ENCODE results near the gene CDC27. TPM values are rescaled to one million over a fixed set of nuclear protein-coding genes. Genes with fewer than 3 reads are reported as not detected.

The CDC27 gene
- total RNA-seq, 1 experiment from 2014 or later, result 191 TPM

DNA sequence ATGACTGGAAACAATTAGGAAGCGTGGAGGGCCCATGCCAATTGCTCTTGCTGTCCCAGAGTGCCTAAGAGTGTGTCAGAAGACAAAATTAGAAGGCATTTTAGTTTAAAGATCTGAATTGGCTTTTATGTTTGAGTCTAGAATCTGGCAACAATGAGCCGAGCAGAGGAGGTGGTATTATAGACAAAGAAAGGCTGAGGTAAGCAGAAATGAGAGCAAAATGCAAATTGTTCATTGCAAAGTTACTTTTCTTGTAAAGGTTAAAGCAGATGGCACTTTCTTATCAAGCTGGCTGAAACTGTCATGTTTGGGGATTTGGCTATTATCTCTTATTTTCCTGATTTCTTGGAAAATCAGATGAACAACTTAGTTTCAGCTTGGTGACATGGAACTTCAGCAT lies 23.4 kb upstream of the CDC27 start:
- DNase-seq (ENCODE audit: low read depth, low spot score) (no peak), ATAC-seq (no peak)
- Histone ChIP-seq H3K9ac (ENCODE audit: low read length) (no peak overlapping the region), H3K27me3 (ENCODE audit: insufficient read depth, low read length) (no peaks in the 10 kb centered on the region), H4K20me1 (ENCODE audit: insufficient read depth) (no peaks in the 10 kb centered on the region), H3K9me3 (ENCODE audit: control insufficient read depth in 1 of 2, insufficient read depth in 1 of 2, low read depth in 1 of 2, low read length in 2 of 2) (no peaks in the 10 kb centered on the region), H3K4me2 (ENCODE audit: low read length) (no peak overlapping the region), H3K9me2 (ENCODE audit: insufficient read depth) (no peaks in the 10 kb centered on the region), H3K36me3 (ENCODE audit: control insufficient read depth in 1 of 2, insufficient read depth in 2 of 2, low read length in 2 of 2) (no peaks in the 10 kb centered on the region), H3K27ac (ENCODE audit: low read depth, low read length) (no peak overlapping the region), H3K4me3 (replicated peaks in 1 of 2; ENCODE audit: low read depth in 1 of 2, low read length in 2 of 2) (no peak overlapping the region), H3K79me2 (ENCODE audit: insufficient read depth, low read length) (no peaks in the 10 kb centered on the region), H2AFZ (ENCODE audit: low read depth, low read length, poor library complexity, severe bottlenecking) (no peak overlapping the region), H3K4me1 (ENCODE audit: control insufficient read depth in 1 of 2, insufficient read depth in 2 of 2, low read length in 2 of 2) (no peaks in the 10 kb centered on the region)
- ChIA-PET RAD21 (ENCODE audit: low non-redundant PET in 1 of 2, low total read pairs in 2 of 2, uncharacterized antibody in 2 of 2, unreplicated experiment in 2 of 2) (no interaction called here), CTCF (no interaction called here), POLR2A (no interaction called here)
- intact Hi-C loops (cut with micrococcal nuclease), result no loop called here
- no TSS peak for BruUV-seq (replicated peaks)
- TF ChIP-seq SP1 (IDR thresholded peaks at IDR 0.05; ENCODE audit: low read depth) (no peak), POLR2AphosphoS5 (IDR thresholded peaks at IDR 0.05; ENCODE audit: low read depth, low read length) (no peak), REST (IDR thresholded peaks at IDR 0.05; ENCODE audit: low read depth) (no peak), MAX (IDR thresholded peaks at IDR 0.05) (no peak), ELF1 (IDR thresholded peaks at IDR 0.05; ENCODE audit: borderline replicate concordance, low read depth) (no peak), POLR2A (IDR thresholded peaks at IDR 0.05; ENCODE audit: borderline replicate concordance, extremely low read depth, insufficient read depth, insufficient read length) (no peak), YY1 (IDR thresholded peaks at IDR 0.05; ENCODE audit: extremely low read depth, insufficient replicate concordance, low read depth, low read length) (no peak), EZH2phosphoT487 (IDR thresholded peaks at IDR 0.05; ENCODE audit: borderline replicate concordance) (no peak), SIN3A (IDR thresholded peaks at IDR 0.05; ENCODE audit: low read depth) (no peak), CEBPB (IDR thresholded peaks at IDR 0.05; ENCODE audit: low read depth) (no peak), TCF7L2 (IDR thresholded peaks at IDR 0.05; ENCODE audit: borderline replicate concordance, extremely low read depth, insufficient read depth, insufficient read length) (no peak), ZNF274 (IDR thresholded peaks at IDR 0.05; ENCODE audit: low read depth, low read length) (no peak), EZH2 (IDR thresholded peaks at IDR 0.05) (no peak), FOSL1 (IDR thresholded peaks at IDR 0.05; ENCODE audit: low read depth) (no peak), CBX3 (IDR thresholded peaks at IDR 0.05; ENCODE audit: low read depth) (no peak), EGR1 (IDR thresholded peaks at IDR 0.05; ENCODE audit: low read depth) (no peak), JUND (IDR thresholded peaks at IDR 0.05) (no peak)
- TF ChIP-seq, protein P1, sequence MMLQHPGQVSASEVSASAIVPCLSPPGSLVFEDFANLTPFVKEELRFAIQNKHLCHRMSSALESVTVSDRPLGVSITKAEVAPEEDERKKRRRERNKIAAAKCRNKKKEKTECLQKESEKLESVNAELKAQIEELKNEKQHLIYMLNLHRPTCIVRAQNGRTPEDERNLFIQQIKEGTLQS (IDR thresholded peaks at IDR 0.05), result no peak
- TF ChIP-seq, protein P2, sequence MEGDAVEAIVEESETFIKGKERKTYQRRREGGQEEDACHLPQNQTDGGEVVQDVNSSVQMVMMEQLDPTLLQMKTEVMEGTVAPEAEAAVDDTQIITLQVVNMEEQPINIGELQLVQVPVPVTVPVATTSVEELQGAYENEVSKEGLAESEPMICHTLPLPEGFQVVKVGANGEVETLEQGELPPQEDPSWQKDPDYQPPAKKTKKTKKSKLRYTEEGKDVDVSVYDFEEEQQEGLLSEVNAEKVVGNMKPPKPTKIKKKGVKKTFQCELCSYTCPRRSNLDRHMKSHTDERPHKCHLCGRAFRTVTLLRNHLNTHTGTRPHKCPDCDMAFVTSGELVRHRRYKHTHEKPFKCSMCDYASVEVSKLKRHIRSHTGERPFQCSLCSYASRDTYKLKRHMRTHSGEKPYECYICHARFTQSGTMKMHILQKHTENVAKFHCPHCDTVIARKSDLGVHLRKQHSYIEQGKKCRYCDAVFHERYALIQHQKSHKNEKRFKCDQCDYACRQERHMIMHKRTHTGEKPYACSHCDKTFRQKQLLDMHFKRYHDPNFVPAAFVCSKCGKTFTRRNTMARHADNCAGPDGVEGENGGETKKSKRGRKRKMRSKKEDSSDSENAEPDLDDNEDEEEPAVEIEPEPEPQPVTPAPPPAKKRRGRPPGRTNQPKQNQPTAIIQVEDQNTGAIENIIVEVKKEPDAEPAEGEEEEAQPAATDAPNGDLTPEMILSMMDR (IDR thresholded peaks at IDR 0.05 in 2 of 3, conservative IDR thresholded peaks at IDR 0.05 in 1 of 3; ENCODE audit: borderline replicate concordance in 1 of 3, insufficient read depth in 1 of 3, low read depth in 2 of 3, low read length in 2 of 3), result no peak

Data from HCT116 (cell line).